GM13976 (cell line): ENCODE data around the gene FYCO1.

Experiments used
- DNase-seq: peaks from one replicate; pipeline ENCODE4 v3.0.0; 2012; ENCODE audit warnings: low spot score
- in situ Hi-C: fragments of 300-500 bp; cut with MboI; formaldehyde crosslinking; loops from one replicate; pipeline ENCODE4 v1.12.0; 2022; ENCODE audit warnings: low sequenced_read_pairs, mixed read lengths, inconsistent platforms; ENCODE audit not compliant: unreplicated experiment
- TF ChIP-seq, protein P1 (sequence below): IDR thresholded peaks from 2 replicates; pipeline ENCODE4 v1.5.1; 2012; ENCODE audit warnings: borderline replicate concordance, mild to moderate bottlenecking; ENCODE audit not compliant: insufficient read depth; ENCODE audit errors: extremely low read depth, missing control alignments, control extremely low read depth

Gene FYCO1

DNA sequence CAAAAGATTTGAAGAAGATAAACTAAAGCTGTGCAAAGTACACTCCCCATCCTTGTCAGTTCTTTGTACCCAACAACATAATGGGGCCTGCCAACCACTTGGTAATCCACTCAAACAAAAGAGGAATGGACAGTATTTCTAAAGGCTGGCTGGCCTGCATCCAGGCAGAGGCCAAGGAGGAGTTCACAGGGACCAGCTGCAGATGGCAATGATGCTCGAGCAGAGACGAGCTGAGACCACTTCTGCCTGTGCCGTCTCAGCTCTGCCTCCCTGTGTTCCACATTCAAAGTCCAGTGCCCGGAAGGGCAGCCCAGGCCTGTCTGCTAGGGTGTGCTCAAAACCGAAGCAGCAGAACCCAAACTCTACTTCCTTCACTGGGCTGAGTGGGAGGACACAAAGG lies 38.0 kb downstream of the FYCO1 start:
- in situ Hi-C loops: no loop called here
- DNase-seq: no peak
- TF ChIP-seq, protein P1, sequence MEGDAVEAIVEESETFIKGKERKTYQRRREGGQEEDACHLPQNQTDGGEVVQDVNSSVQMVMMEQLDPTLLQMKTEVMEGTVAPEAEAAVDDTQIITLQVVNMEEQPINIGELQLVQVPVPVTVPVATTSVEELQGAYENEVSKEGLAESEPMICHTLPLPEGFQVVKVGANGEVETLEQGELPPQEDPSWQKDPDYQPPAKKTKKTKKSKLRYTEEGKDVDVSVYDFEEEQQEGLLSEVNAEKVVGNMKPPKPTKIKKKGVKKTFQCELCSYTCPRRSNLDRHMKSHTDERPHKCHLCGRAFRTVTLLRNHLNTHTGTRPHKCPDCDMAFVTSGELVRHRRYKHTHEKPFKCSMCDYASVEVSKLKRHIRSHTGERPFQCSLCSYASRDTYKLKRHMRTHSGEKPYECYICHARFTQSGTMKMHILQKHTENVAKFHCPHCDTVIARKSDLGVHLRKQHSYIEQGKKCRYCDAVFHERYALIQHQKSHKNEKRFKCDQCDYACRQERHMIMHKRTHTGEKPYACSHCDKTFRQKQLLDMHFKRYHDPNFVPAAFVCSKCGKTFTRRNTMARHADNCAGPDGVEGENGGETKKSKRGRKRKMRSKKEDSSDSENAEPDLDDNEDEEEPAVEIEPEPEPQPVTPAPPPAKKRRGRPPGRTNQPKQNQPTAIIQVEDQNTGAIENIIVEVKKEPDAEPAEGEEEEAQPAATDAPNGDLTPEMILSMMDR: no peak

DNA sequence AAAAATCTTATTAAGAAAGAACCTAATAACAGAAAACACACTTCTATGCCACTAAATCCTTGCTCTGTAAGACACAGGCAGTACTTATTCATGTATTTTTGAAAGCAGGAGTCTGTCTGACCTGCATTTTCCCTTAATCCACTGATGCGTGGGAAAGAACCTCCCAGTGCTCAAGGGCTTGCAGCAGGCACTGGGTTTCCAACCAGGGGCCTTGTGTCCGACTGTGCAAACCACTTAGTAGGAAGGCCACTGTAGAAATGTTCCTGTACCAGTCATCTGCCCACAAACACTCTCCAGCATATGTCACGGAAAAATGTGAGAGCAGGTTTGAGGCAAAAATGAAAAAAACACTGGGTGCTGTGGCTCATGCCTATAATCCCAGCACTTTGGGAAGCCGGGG lies 39.9 kb downstream of the FYCO1 start:
- TF ChIP-seq, protein P1: no peak
- in situ Hi-C loops: no loop called here
- no peak for DNase-seq

DNA sequence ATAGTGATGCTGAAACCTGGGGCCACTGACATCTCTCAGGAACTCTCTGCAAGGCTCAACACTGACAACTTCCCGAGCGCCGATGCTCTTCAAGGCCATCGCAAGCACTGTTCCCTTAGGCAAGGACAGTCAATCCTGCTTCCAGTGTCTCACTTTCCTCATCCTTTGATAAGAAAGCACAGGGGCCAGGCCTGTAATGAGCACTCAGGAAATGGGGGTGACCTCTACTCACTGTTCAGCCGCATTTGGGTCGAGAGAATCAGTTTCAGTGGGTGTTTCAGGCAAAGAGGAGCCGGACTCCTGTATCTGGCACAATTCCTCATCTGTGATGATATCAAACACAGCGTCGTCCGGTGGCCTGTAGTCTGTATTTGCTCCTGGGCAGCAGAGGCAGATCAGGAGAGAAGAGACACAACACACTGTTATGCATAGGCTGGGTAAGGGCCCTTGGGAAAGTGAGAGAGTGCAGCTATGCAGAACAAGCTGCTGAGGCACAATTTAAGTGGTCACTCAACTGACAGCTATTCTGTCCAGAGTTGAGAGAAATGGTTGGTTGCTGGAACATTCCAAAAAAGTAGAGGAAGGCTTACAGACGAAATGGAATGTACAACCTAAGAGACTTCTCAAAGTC lies 40.5 kb downstream of the FYCO1 start:
- TF ChIP-seq, protein P1: no peak
- DNase-seq: no peak
- in situ Hi-C loops: no loop called here

DNA sequence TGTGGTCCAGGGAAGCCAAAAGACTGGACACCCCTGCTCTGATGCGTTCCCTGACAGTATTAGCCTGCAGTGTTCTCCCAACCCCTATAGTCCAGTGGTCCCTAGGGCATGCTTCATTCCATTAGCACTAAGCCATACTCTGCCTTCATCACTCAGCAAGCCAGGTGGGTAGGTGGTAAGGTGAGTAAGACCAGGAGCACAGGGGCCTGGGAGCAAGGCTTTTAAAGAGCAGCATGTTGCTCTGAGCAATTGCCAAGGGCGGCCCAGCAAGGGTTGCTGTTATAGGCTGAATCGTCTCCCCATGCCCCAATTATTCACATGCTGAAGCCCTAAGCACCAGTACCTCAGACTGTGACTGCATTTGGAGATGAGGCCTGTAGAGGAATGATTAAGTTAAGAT lies 41.3 kb downstream of the FYCO1 start:
- TF ChIP-seq, protein P1: no peak
- DNase-seq: no peak
- in situ Hi-C loops: no loop called here

DNA sequence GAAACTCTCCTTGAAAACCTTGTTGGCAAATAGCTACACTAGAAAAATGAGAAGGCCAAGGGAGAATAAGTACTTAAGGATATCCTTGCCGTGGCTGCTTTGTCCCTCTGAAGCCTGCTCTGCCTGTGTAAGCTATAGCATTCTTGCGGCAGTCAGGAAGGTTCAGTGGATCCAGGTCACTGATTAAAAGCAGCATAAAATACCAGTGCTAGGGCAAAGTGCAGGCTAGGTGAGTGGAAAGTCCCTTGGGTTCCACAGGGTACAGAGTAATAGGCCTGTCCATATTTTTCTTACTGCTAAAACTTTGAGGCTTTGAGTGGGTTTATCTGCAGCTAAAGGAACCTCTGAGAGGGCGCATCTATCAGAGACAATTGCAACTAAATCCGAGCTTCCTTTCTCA lies 42.1 kb downstream of the FYCO1 start:
- in situ Hi-C loops: no loop called here
- DNase-seq: no peak
- TF ChIP-seq, protein P1: no peak

DNA sequence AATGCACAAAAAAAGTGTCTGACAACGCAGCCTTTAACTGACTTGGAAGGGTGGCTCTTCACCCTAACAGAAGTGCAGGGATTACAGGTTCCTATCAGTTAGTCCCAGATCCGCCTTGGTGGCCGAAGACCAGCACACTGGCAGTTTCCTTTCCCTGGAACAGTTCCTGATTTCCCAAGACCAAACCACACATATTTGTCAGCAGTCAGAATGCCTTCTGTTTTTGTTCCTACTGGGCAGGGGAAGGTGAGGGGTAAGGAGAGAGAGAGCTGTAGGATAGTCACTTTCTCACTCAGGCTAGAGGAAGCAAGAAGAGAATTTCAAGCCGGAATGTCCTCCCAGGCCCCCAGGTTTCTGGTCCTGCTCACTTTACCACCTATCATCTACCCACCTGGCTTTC lies 43.2 kb downstream of the FYCO1 start:
- no peak for DNase-seq
- TF ChIP-seq, protein P1: no peak
- in situ Hi-C loops: no loop called here
